ENCODE measurements around the gene RASGRP1. TPM values are rescaled to one million over a fixed set of nuclear protein-coding genes. Genes with fewer than 3 reads are reported as not detected.

RASGRP1 gene
- total and polyA plus RNA-seq, 2 donors (not counting 1 experiment from before 2014, with no cell fraction given), result 17.7 to 24.7 TPM

GRCh38 chr15:38555686-38556334 lies 8.8 kb downstream of the RASGRP1 start:
- DNase-seq (no peak), ATAC-seq (ENCODE audit: low read depth) (no peak)

More at GRCh38 chr15:38555686-38556334, 8.8 kb downstream of the RASGRP1 start:
- ChIA-PET POLR2A (no interaction called here), CTCF (interaction anchor here (1.2 to 8.2 kb wide), 3 partner anchors 8 to 128 kb away, joined by 4 to 30 read pairs (median 23); partner anchors contain the start of gene RASGRP1)
- H3K27ac Mint-ChIP-seq, result peak overlapping the region; percentile 27
- H3K4me3 Mint-ChIP-seq, result no peak overlapping the region
- peaks cover 41 to 51% of the 10 kb centered on the region in 2 donors for H3K4me1 ChIP-seq (ENCODE audit: control insufficient read depth in 2 of 2, insufficient read depth in 2 of 2, low read length in 2 of 2)
- H3K27me3 Mint-ChIP-seq, result no peaks in the 10 kb centered on the region
- peaks cover 5% of the 10 kb centered on the region for H4K20me1 ChIP-seq (ENCODE audit: control insufficient read depth, insufficient read depth, low read length, poor library complexity, severe bottlenecking)
- no peaks in the 10 kb centered on the region for H3K27me3 ChIP-seq (replicated peaks in 1 of 4; ENCODE audit: control extremely low read depth in 1 of 4, control insufficient read depth in 3 of 4, insufficient read depth in 4 of 4, low read length in 3 of 4)
- H2AFZ ChIP-seq (ENCODE audit: insufficient read depth, low read depth, low read length, poor library complexity, severe bottlenecking), result no peak overlapping the region
- intact Hi-C loops (cut with micrococcal nuclease), result no loop called here
- H3K79me2 ChIP-seq (ENCODE audit: control insufficient read depth, insufficient read depth, low read length), result peaks cover 89% of the 10 kb centered on the region
- peak overlapping the region in 1 of 2 donors; percentile 48 for H3K27ac ChIP-seq (ENCODE audit: low read length in 2 of 2)
- no peak for TF ChIP-seq CTCF (IDR thresholded peaks at IDR 0.05)
- TF ChIP-seq EZH2 (IDR thresholded peaks at IDR 0.05; ENCODE audit: borderline replicate concordance, insufficient read depth, low read depth, low read length, poor library complexity, severe bottlenecking), result no peak
- H3K9ac ChIP-seq (ENCODE audit: low read length), result no peak overlapping the region
- 100% methylated on average over 2 of the region's 5 CpGs for WGBS (ENCODE audit: insufficient coverage)
- no peaks in the 10 kb centered on the region for H3K9me3 ChIP-seq (ENCODE audit: control extremely low read depth in 1 of 3, control insufficient read depth in 2 of 3, insufficient read depth in 1 of 3, low read length in 2 of 3)
- H3K4me2 ChIP-seq (replicated peaks; ENCODE audit: low read depth, low read length, poor library complexity, severe bottlenecking), result no peak overlapping the region
- H3K36me3 ChIP-seq (replicated peaks in 1 of 2; ENCODE audit: control extremely low read depth in 1 of 2, control insufficient read depth in 1 of 2, extremely low read depth in 1 of 2, insufficient read depth in 2 of 2, low read length in 1 of 2), result peaks cover 1 to 29% of the 10 kb centered on the region in 2 experiments
- no peaks in the 10 kb centered on the region for H3K9me3 Mint-ChIP-seq (ENCODE audit: insufficient read depth)
- H3K4me1 Mint-ChIP-seq, result peaks cover 75% of the 10 kb centered on the region
- H3K4me3 ChIP-seq (ENCODE audit: control extremely low read depth in 1 of 5, extremely low read depth in 1 of 5, insufficient read depth in 1 of 5, low read depth in 2 of 5, low read length in 4 of 5), result no peak overlapping the region

All from B cell (primary cell).